ENCODE measurements around the gene SPAG7. TPM values are rescaled to one million over a fixed set of nuclear protein-coding genes. Genes with fewer than 3 reads are reported as not detected.
A peak's percentile ranks its signal among the peaks of the same experiment; 100 is the strongest.

SPAG7 gene
- polyA plus RNA-seq, 1 of the 3 experiments (the other 2 are of a cell fraction): 133 TPM

- no peak for DNase-seq
- Histone ChIP-seq H3K4me3 (ENCODE audit: low read depth in 2 of 2, low read length in 1 of 2) (peak overlapping the region; percentile 59 to 60; a peak in 3 of 4 replicates), H3K9me2 (no peaks in the 10 kb centered on the region), H3K9ac (peak overlapping the region; percentile 83; the same call in 1 of the 2 replicates), H3K36me3 (replicated peaks in 1 of 2; ENCODE audit: control insufficient read depth in 1 of 2, insufficient read depth in 2 of 2, low read length in 1 of 2) (peaks cover 5 to 13% of the 10 kb centered on the region in 2 experiments), H3K27ac (ENCODE audit: low read depth in 2 of 2, low read length in 1 of 2) (peak overlapping the region; percentile 97 to 100; a peak in 3 of 4 replicates), H2AFZ (ENCODE audit: low read depth) (peak overlapping the region; percentile 57; the same call in 1 of the 2 replicates), H4K20me1 (ENCODE audit: insufficient read depth) (peaks cover 11% of the 10 kb centered on the region), H3K79me2 (ENCODE audit: insufficient read depth) (peaks cover 45% of the 10 kb centered on the region), H3F3A (replicated peaks; ENCODE audit: insufficient read depth) (peaks cover 37% of the 10 kb centered on the region), H3K4me1 (ENCODE audit: control insufficient read depth in 1 of 2, insufficient read depth in 2 of 2, low read depth in 1 of 2, low read length in 1 of 2) (peaks cover 25 to 30% of the 10 kb centered on the region in 2 experiments; a peak in 3 of 4 replicates), H3K27me3 (ENCODE audit: insufficient read depth) (no peaks in the 10 kb centered on the region), H3K9me3 (no peaks in the 10 kb centered on the region), H3K4me2 (peak overlapping the region; percentile 98)
- WGBS (ENCODE audit: low lambda C conversion rate): 65% methylated on average over 3 of the region's 3 CpGs
- TF ChIP-seq CHD2 (IDR thresholded peaks at IDR 0.05; ENCODE audit: low read length, partially characterized antibody): no peak
- TF ChIP-seq NFIC (IDR thresholded peaks at IDR 0.05; ENCODE audit: borderline replicate concordance): no peak
- no peak for TF ChIP-seq POLR2AphosphoS5 (IDR thresholded peaks at IDR 0.05; ENCODE audit: low read depth, low read length)
- no peak for TF ChIP-seq MXI1 (IDR thresholded peaks at IDR 0.05; ENCODE audit: low read depth, low read length)
- no peak for TF ChIP-seq GATA2 (CRISPR knock-in tag; IDR thresholded peaks at IDR 0.05)
- no peak for TF ChIP-seq GABPA (IDR thresholded peaks at IDR 0.05; ENCODE audit: low read depth)
- TF ChIP-seq RCOR1 (IDR thresholded peaks at IDR 0.05; ENCODE audit: low read length): no peak
- TF ChIP-seq TEAD4 (IDR thresholded peaks at IDR 0.05; ENCODE audit: borderline replicate concordance, insufficient read depth): no peak
- no peak for TF ChIP-seq ELF1 (IDR thresholded peaks at IDR 0.05)
- TF ChIP-seq RXRA (IDR thresholded peaks at IDR 0.05; ENCODE audit: borderline replicate concordance, low read depth): no peak
- no peak for TF ChIP-seq EP300 (IDR thresholded peaks at IDR 0.05; ENCODE audit: borderline replicate concordance in 1 of 2, low read depth in 1 of 2, low read length in 1 of 2)
- no peak for TF ChIP-seq YY1 (IDR thresholded peaks at IDR 0.05; ENCODE audit: low read depth)
- TF ChIP-seq SIN3A (IDR thresholded peaks at IDR 0.05; ENCODE audit: borderline replicate concordance, low read depth, low read length): no peak
- CTCF ChIA-PET: interaction anchor here (0.7 to 2.7 kb wide), 7 partner anchors 13 to 83 kb away, joined by 3 to 13 read pairs (median 6); partner anchors contain the start of genes SLC52A1 and SPAG7
- POLR2A ChIA-PET: interaction anchor here (0.5 to 6.7 kb wide), 4 partner anchors 8 to 16 kb away, joined by 3 to 56 read pairs (median 10); partner anchors contain the start of genes RNF167, SLC25A11 and SPAG7
These were observed 16.1 kb downstream of the SPAG7 start for GRCh38 chr17:4951486-4951885.

- ChIA-PET POLR2A (interaction anchor here (4.6 to 6.7 kb wide), 2 partner anchors 10 to 17 kb away, joined by 16 to 56 read pairs; partner anchors contain the start of genes RNF167, SLC25A11 and SPAG7), CTCF (interaction anchor here (0.8 to 2.7 kb wide), 5 partner anchors 16 to 42 kb away, joined by 3 to 13 read pairs (median 7); partner anchors contain the start of gene SPAG7)
- no peaks in the 10 kb centered on the region for H3K27me3 ChIP-seq (ENCODE audit: insufficient read depth)
- H3K9ac ChIP-seq: peak within 1 kb of the TSS; percentile 83
- peak within 1 kb of the TSS; percentile 57; the same call in 1 of the 2 replicates for H2AFZ ChIP-seq (ENCODE audit: low read depth)
- 16% methylated on average over 7 of the region's 7 CpGs for WGBS (ENCODE audit: low lambda C conversion rate)
- H3K79me2 ChIP-seq (ENCODE audit: insufficient read depth): peaks cover 52% of the 10 kb centered on the region
- peaks cover 44% of the 10 kb centered on the region for H3F3A ChIP-seq (replicated peaks; ENCODE audit: insufficient read depth)
- no peaks in the 10 kb centered on the region for H3K9me2 ChIP-seq
- H3K4me2 ChIP-seq: peak within 1 kb of the TSS; percentile 98
- H3K4me3 ChIP-seq (ENCODE audit: low read depth in 2 of 2, low read length in 1 of 2): peak within 1 kb of the TSS; percentile 59 to 60
- no peaks in the 10 kb centered on the region for H3K9me3 ChIP-seq
- peak; percentile 76 for DNase-seq
- TF ChIP-seq ELF1 (IDR thresholded peaks at IDR 0.05) (no peak), RAD21 (IDR thresholded peaks at IDR 0.05; ENCODE audit: low read length) (no peak), RXRA (IDR thresholded peaks at IDR 0.05; ENCODE audit: borderline replicate concordance, low read depth) (peak; percentile 24; the same call in 1 of the 2 replicates), FOSL2 (IDR thresholded peaks at IDR 0.05; ENCODE audit: borderline replicate concordance, low read depth) (no peak), USF2 (IDR thresholded peaks at IDR 0.05; ENCODE audit: borderline replicate concordance, low read depth, low read length) (no peak), NFIC (IDR thresholded peaks at IDR 0.05; ENCODE audit: borderline replicate concordance) (peak; percentile 68), FOXM1 (IDR thresholded peaks at IDR 0.05; ENCODE audit: low read depth) (no peak), FOXJ3 (CRISPR knock-in tag; IDR thresholded peaks at IDR 0.05) (no peak), MXI1 (IDR thresholded peaks at IDR 0.05; ENCODE audit: low read depth, low read length) (no peak), JUND (IDR thresholded peaks at IDR 0.05) (no peak), TCF12 (IDR thresholded peaks at IDR 0.05) (0 out of 2 replicates have a peak, but pooled peaks have one; percentile 5), SMC3 (IDR thresholded peaks at IDR 0.05; ENCODE audit: low read depth, low read length) (no peak), MAX (IDR thresholded peaks at IDR 0.05; ENCODE audit: low read depth) (0 out of 2 replicates have a peak, but pooled peaks have one; percentile 4)
- peak within 1 kb of the TSS; percentile 97 to 100 for H3K27ac ChIP-seq (ENCODE audit: low read depth in 2 of 2, low read length in 1 of 2)
- peaks cover 18% of the 10 kb centered on the region for H4K20me1 ChIP-seq (ENCODE audit: insufficient read depth)
- H3K36me3 ChIP-seq (replicated peaks in 1 of 2; ENCODE audit: control insufficient read depth in 1 of 2, insufficient read depth in 2 of 2, low read length in 1 of 2): peaks cover 12 to 18% of the 10 kb centered on the region in 2 experiments
- peaks cover 31 to 32% of the 10 kb centered on the region in 2 experiments for H3K4me1 ChIP-seq (ENCODE audit: control insufficient read depth in 1 of 2, insufficient read depth in 2 of 2, low read depth in 1 of 2, low read length in 1 of 2)
These were observed 16.8 kb downstream of the SPAG7 start, which contains the start of gene ENO3 for GRCh38 chr17:4950746-4951204. Gene ENO3, plus strand, starts transcription at chr17:4951119. Its CDS starts 711 bp downstream, at chr17:4951830.

Data from SK-N-SH (cell line).